NOMO-1 treated with dmso at 0.1 percent for 144 hours (cell line): ENCODE results near the gene USP50.
"Not testable (repeated sequence)": the region's sequence is repeated elsewhere in the genome, so short reads cannot be mapped to it uniquely, and the experiment has no call there.

Experiments
- DNase-seq: peaks from one replicate; lab custom pipeline; 2025; ENCODE audit not compliant: unreplicated experiment; lab: John Stamatoyannopoulos, UW

USP50 gene

DNA sequence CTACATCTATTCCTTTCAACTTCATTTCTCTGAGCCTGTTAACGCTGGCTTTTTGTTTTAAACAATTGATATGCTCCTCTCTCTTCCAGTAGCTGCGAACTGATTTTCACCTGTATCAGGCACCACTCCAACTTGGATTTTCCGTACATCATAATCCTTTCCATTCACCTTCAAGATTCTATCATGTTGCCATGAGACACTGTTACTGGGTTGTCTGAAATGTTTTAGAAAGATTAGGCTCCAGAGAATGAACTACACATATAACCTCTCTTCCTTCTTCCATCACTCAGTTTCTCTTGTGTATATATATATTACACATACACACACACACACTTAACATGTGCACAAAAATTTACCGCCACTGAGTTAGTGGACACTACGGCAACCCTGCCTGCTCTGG, at the start of gene USP50:
TSS of gene USP50 (minus strand) at position 101 of the 400 bp plus-strand sequence. CDS start 141 bp downstream, outside the sequence.
- DNase-seq = no peak

DNA sequence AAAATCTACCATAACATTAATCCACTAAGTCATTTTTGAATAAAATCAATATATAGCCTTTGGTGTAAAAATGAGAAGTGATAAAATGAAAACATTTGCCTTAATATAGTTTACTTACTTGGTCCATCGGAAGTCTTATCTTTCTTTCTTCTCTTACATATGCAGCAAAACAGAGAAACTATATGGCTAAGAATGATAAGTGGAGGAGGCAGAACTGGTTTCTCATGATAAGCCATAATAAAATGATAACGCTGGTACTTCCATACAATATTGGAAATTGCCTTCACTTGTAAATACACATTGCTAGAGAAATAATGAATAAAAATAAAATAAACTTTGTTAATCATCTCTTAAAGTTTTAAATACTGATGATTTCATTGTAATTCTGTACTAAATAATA, 47.8 kb upstream of the USP50 start:
- DNase-seq = no peak

DNA sequence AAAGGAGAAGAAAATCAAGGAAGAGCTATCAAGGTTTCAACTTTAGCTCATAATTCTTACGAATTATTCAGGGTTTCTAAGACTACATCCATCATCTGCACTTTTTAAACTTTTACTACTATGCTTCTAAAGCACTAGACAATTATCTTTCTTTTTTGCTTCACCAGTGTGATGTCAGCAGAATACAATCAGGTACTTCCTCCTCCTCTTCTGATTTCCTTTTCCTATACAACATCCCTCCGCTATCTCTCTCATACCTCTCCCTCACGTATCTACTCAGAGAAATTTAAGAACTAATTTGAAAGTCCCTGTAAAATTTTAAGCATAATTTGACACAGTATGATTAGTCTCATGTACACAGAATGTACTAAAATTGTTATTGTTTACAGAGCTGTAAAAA, 47.3 kb upstream of the USP50 start:
- no peak for DNase-seq

DNA sequence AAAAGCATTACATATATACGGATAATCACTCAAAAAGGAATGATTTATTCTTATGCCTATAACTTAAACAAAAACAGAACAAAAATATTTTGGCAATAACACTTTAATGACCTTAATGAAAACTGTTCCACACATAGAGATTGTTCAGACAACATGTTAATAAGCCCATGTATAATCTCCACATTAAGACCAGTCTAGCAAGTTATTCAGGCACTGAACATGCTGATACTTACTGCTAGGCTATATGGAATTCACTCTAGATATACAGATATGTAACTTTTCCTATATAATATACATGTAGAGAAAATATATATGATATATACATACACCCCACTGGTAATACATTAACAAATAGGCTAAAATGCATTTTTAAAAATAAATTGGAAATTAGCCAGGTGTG, 43.8 kb upstream of the USP50 start:
- DNase-seq = no peak

DNA sequence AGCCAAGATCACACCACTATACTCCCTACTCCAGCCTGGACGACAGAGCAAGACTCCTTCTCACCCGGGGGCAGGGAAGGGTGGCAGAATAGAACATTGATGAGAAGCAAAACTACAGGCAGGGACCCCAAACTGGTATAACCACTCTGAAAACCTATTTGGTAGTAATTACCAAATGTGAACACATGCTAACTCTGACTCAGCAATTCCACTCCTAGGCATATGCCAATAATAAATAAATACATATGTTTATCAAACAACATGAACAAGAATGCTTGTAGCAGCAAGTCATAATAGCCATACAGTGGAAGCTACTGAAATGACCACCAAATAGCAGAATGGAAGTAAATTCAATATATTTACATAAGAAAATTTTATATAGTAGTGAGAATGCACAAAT, 31.0 kb upstream of the USP50 start:
- DNase-seq = no peak

DNA sequence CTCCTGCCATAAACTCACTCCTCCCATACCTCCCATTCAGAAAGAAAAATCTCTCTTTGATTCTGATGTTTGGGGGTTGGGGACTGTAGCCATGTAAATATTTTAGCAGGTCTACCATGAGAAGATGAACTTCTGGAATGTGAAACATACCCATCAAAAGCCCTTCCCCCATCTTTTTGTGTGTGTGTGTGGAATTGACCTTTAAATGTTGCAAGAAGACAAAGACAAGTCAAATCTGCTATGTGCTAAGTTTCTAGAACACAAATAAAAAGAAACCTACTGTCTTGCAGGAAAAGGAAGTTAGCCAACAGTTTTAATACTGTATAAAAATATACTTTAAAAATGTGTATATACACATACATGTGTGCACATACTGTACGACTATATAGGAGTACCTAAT, 29.7 kb upstream of the USP50 start:
- DNase-seq = no peak

DNA sequence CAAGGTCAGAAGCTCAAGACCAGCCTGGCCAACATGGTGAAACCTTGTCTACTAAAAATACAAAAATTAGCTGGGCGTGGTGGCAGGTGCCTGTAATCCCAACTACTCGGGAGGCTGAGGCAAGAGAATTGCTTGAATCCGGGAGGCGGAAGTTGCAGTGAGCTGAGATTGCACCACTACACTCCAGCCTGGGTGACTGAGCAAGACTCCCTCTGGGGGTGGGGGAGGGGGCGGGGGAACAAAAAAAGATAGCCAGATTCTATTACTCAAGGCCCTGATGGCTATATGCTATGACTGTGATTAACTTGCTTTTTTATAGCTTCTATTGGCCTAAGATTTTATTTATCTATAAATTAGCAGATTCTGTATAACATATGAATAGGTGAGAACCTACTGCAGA, 27.4 kb upstream of the USP50 start:
- DNase-seq = not testable (repeated sequence)

DNA sequence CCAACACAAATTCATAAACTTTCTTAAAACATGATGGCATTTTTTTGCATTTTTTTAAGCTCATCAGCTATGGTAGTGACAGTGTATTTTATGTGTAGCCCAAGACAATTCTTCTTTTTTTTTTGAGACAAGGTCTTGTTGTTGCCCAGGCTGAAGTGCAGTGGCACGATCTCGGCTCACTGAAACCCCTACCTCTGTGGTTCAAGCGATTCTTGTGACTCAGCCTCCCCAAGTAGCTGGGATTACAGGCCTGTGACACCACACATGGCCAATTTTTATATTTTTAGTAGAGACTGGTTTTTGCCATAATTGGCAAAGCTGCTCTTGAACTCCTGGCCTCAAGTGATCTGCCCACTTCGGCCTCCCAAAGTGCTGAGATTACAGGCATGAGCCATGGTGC, 17.3 kb upstream of the USP50 start:
- no peak for DNase-seq

DNA sequence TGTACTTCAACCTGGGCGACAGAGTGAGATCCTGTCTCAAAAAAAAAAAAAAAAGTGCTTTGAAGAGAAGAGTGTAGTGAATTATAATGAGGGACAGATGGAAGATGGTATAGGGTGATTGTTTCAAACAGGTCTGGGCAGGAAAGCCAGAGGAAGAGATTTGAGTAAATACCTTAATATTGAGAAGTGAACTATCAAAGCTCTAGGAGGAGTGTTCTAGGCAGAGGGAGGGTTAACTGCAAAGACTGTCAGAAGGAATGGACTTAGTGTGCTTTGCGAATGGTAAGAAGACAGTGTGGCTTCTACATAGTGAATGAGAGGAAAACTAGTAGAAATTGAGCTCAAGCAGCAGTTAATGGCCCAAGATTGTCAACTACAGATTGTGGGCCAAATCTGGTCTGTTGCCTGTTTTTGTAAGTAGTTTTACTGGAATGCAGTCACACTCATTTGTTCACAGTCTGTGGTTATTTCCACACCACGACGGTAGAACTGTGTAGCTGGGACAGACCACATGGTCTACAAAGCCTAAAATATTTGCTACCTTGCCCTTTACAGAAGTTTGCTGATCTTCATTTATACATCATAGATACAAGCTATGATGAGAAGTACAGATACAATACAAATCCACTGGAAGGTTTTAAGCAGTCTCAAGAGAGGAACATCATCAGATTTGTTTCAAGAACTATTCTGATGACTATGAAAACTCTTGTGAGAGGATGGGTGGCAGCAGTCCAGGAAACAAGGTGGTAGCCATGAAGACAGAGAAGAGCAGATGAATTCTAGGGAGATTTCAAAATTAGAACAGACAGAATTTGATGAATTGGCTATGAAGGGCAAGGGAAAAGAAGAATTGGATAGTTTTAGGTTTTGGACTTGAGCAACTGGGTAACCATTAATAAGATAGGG, 16.5 kb upstream of the USP50 start:
- DNase-seq = no peak

DNA sequence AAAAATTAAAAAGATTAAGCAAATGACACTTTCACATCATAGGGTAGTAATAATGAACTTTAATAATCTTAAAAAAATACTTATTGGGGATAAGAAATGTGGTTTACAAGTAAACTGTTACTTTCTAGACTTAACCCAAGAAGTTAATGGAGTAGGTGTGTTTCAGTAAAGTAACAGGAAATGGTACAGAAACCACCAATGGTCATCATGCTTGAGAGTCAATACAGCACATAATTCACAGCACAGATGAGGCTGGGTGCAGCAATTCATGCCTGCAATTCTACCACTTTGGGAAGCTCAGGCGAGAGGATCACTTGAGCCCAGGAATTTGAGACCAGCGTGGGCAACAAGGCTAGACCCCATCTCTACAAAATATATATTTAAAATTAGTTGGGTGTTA, 11.5 kb upstream of the USP50 start:
- no peak for DNase-seq

DNA sequence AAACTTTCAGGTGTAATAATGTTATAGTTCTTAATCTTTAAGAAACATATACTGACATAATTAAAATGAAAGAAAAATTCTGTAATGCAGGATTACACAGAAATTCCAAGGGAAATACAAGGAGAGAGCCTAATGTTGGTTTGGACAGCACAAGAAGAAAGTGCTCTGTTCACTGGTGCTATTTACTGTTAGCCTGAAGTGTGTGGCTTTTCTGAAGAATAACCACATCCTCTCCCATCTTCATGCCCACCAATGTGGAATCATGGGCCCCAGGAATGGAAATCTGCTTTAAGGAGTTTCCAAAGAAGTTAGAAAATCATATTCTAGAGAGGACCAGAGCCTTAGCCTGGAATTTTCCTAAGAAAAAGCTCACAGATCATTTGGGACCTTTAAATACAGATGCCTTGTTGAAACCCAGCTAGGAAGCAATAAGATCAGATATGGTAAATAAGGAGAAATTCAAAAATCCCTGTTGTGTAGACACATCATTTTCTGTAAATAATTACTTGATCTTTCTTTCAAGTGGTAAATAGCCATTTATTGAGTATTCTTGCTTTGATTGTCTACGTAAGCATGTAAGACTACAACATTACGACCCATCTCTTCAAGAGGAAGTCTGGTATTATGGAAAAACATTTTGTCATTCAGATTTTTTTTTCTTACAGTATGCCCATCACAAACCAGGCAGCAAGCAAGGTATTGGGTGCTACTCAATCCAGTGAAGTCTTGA, 10.3 kb upstream of the USP50 start:
- no peak for DNase-seq

DNA sequence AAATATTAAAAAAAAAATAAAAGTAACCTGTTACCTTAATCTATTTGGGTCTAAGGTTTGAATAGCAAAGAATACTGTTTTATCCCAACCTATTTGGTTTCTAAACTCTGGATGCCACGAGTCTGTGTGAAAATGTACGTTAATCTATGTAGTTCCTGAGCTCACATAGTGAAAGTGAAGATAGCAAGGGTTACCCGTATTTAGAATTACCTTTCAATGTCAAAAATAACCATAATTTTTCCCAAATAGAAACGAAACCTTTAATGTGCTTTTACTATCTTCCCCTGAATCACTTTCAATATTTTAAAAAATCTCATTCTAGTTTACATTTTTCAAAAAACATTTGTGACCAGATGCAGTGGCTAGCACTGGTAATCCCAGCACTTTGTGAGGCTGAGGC, 5.8 kb upstream of the USP50 start:
- DNase-seq = no peak

DNA sequence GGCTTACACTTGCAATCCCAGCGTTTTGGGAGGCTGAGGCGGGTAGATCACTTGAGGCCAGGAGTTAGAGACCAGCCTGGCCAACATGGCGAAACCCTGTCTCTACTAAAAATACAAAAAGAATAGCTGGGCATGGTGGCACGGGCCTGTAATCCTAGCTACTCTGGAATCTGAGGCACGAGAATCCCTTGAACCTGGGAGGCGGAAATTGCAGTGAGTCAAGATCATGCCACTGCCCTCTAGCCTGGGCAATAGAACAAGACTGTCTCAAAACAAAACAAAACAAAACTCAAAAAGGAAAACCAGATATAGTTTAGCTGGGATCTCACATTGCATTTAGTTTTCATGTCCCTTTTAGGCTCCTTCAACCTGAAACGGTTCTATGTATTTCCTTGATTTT, 2.9 kb upstream of the USP50 start:
- no peak for DNase-seq

DNA sequence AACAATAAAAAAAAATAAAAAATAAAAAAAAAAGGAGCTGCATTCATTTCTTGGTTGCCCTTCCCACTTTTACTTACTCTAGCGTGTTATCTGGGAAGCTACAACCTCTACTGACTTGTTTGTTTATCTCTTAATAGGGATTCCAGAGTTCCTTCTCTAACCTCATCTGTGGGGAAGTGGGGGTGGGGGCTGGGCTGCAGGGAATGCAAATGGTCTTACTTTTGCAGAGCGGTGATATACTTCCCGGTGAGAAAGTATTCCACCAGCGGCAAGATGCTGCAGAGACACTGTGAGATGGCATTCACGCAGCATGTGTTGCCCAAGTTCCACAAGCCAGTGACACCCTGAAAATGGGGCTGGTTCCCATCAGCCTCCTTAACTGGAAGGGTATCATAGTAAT, 2.1 kb downstream of the USP50 start:
- DNase-seq = no peak

DNA sequence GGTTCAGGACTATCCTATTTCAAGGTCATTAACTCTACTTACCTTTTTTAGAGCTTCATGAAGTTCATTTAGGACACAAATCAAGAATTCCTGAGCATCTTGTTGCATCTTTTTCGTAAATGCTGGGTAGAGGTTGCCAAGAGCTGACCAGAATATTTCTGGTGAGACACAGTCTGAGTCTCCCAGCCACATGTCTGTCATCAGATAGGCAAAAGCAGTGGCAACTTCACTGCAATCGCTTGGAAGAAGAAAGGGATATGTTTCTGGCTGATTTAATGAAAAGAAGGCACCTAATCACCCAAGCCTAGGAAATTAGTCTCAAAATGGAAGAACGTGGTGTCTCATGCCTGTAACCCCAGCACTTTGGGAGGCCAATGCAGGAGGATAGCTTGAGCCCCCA, 2.9 kb downstream of the USP50 start:
- no peak for DNase-seq

DNA sequence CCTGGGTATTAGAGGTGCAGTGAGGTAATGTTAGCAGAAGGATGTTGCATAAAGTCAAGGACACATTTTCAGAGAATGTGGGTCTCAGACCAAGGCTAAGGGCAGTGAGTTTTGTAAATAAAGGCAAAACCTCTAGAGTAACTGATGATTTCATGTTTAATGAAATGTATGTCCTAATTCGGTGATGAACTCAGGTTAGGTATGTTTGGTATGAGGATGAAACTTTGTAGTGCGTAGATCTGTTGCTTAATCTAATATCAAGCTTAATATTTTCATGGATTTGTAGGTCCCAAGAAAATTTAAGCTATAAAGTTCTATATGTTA, 3.6 kb downstream of the USP50 start:
- DNase-seq = no peak

DNA sequence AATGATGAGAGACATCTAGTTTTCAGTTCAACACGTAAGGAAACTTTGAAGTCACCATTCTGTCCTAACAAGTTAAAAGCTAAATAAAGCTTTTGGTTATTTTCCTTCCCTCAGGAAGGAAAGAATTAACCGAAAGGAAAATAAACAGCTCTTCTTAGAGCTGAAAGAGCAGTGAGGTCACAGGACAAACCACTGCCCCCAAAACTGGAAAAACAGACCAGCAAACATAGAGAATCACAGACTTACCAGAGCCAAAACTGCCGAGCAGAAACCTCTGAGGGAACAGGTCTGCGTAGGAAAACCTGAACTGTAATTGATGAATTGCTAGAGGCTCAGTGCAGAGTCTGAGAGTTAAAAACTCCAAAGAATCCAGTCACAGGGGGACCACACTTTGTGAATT, 14.7 kb downstream of the USP50 start:
- no peak for DNase-seq

DNA sequence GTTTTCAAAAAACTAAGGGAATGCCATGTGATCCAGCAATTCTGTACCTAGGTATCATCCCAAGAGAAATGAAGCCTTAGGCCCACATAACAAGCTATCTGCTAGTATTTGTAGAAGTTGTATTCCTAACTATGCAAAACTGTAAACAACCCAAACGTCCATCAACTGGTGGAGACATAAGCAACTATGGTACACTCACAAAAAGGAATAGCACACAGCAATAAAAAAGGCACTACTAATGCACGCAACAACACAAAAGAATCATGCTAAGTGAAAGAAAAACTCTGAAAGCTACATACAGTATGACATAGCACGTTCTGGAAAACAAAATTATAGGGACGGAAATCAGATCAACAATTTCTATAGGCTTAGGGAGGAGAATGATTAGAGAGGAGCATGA, 15.3 kb downstream of the USP50 start:
- no peak for DNase-seq

DNA sequence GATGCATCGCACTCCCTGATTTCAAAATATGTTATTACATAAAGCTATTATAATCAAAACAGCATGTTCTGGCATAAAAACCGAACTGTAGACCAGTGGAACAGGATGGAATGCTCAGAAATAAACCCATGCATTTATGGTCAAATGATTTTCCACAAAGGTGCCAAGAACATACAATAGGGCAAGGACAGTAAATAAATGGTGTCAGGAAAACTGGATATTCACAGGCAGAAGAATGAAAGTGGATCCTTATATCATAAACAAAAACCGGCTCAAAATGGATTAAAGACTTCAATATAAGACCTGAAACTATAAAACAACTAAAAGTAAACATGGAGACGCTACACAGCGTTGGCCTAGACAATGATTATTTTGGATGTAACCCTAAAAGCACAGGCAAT, 22.6 kb downstream of the USP50 start:
- DNase-seq = no peak

DNA sequence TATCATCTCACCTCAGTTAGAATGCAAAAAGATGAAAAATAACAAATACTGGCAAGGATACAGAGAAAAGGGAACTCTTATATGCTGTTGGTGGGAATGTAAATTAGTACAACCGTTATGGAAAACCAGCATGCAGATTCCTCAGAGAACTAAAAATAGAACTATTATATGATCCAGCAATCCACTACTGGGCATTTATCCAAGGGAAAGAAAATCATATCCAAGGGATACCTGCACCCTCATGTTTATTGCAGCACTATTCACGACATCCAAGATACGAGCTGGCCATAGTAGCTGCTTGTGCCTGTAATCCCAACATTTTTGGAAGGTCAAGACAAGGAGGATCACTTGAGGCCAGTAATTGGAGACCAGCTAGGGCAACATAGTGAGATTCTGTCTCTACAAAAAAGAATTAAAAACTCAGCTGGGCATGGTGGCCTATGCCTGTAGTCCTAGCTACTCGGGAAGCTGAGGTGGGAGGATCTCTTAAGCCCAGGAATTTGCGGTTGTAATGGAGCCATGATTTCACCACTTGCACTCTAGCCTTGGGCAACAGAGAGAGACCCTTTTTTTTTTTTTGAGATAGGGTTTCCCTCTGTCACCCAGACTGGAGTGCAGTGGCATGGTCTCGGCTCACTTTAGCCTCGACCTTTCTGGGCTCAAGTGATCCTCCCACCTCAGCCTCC, 26.6 kb downstream of the USP50 start:
- DNase-seq = no peak

DNA sequence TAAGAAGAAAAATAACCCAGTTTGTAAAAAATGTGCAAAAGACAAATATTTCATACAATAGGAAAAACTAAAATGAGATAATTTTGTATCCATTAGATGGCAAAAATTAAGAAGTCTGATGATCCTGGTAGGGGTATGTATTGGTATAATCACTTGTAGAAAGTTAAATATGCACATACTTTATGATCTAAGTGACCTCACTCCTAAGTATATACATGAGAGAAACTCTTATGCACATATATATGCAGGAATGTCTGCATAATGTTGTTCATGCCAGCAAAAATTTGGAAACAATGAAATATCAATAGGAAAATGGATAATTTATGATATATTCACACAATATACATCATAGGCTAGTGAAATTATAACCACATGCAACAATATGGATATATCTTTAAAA, 33.5 kb downstream of the USP50 start:
- no peak for DNase-seq

DNA sequence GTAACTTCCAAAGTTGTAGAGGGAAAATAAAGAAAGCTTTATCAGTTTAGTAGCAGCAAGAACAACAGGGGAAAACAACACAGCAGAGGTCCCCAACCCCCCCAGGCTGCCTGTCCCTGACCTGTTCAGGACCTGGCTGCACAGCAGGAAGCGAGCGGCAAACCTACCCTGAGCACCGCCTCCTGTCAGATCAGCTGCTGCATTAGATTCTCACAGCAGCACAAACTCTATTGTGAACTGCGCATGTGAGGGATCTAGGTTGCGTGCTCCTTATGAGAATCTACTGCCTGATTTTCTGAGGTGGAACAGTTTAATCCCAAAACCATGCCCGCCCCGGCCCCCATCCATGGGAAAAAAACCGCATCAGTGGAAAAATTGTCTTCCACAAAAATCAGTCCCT, 40.3 kb downstream of the USP50 start:
- no peak for DNase-seq
